ENCODE data around the gene SOHLH2.

DNA sequence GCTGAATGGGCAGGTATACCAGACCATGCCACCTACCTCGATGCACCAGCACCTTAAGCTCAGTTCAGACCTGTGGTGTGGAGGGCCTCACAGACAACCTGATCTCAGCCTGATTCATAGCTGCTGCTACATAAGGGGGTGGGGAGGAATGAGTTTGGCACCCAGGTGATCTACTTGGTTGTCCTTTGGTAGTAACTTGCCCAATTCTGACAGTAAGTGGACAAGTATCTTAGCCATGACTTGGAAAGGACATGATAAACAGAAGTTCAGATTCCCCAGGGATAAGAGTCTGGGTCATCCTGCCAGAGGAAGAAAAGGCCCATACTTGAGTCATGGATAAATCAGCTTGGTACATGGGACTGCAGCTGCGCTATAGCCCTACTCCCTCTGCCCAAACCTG lies 28.4 kb upstream of the SOHLH2 start:
- TF ChIP-seq, protein P1, sequence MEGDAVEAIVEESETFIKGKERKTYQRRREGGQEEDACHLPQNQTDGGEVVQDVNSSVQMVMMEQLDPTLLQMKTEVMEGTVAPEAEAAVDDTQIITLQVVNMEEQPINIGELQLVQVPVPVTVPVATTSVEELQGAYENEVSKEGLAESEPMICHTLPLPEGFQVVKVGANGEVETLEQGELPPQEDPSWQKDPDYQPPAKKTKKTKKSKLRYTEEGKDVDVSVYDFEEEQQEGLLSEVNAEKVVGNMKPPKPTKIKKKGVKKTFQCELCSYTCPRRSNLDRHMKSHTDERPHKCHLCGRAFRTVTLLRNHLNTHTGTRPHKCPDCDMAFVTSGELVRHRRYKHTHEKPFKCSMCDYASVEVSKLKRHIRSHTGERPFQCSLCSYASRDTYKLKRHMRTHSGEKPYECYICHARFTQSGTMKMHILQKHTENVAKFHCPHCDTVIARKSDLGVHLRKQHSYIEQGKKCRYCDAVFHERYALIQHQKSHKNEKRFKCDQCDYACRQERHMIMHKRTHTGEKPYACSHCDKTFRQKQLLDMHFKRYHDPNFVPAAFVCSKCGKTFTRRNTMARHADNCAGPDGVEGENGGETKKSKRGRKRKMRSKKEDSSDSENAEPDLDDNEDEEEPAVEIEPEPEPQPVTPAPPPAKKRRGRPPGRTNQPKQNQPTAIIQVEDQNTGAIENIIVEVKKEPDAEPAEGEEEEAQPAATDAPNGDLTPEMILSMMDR (conservative IDR thresholded peaks at IDR 0.05), result no peak
- no peak for TF ChIP-seq ZFX (IDR thresholded peaks at IDR 0.05)
